Lower leg skin (tissue), 4 donors: ENCODE data around the gene NXPH3. TPM values are rescaled to one million over a fixed set of nuclear protein-coding genes. Genes with fewer than 3 reads are reported as not detected.
A peak's percentile ranks its signal among the peaks of the same experiment; 100 is the strongest.

Experiments
- DNase-seq, 2 donors: peaks; one replicate each; pipeline ENCODE4 v3.0.0-alpha.2; 2019; ENCODE audit warnings: low spot score in 2 of 2
- H3K4me3 ChIP-seq: fragments of 200-600 bp; sonication (generic); 2 replicates; pipeline ENCODE4 v1.5.1; 2017; ENCODE audit warnings: mild to moderate bottlenecking, low read depth; ENCODE audit not compliant: poor library complexity, severe bottlenecking
- CTCF ChIP-seq, 3 donors: fragments of 450-650 bp; IDR thresholded peaks; one replicate each; pipeline ENCODE4 v1.5.1; 2016; ENCODE audit warnings: antibody characterized with exemption in 3 of 3, mild to moderate bottlenecking in 3 of 3, moderate library complexity in 2 of 3
- POLR2A ChIP-seq, 2 donors: fragments of 450-650 bp; IDR thresholded peaks; one replicate each; pipeline ENCODE4 v1.6.1; 2016 to 2017; ENCODE audit warnings: antibody characterized with exemption in 2 of 2, mild to moderate bottlenecking in 1 of 2, moderate library complexity in 1 of 2
- WGBS, 2 donors: methylation state at CpG; one replicate each; pipeline ENCODE4 v1.1.5; 2018; 5-methylcytosine and 5-hydroxymethylcytosine counted together
- intact Hi-C: fragments of 100-400 bp; cut with DNase I; formaldehyde crosslinking; loops from one replicate; pipeline ENCODE4 v1.15.0; 2023; ENCODE audit warnings: low total_unique reads
- total RNA-seq, 4 donors: library from RNA; depleted of rRNA; stranded (reverse); fragments of >200 nt; gene quantifications; one replicate each; pipeline ENCODE4 v1.1.0, GENCODE V29; 2016

The NXPH3 gene
- total RNA-seq, 4 donors from 2014 or later, result 0.34 to 6.6 (median 2.7) TPM

GRCh38 chr17:49572806-49573420, 2.8 kb upstream of the NXPH3 start:
- TF ChIP-seq POLR2A (IDR thresholded peaks at IDR 0.05) (no peak), CTCF (IDR thresholded peaks at IDR 0.05) (no peak)
- no peak for DNase-seq
- intact Hi-C loops, result loop anchor here (5.0 kb wide), 1 partner anchor 424 kb away; the partner anchor contains the start of gene DLX3
- no peak overlapping the region for H3K4me3 ChIP-seq
- WGBS, 2 donors, result 87 to 93% methylated on average over 6 of the region's 6 CpGs

GRCh38 chr17:49573510-49574322, 2.0 kb upstream of the NXPH3 start:
- 58 to 60% methylated on average over 15 of the region's 15 CpGs for WGBS, 2 donors
- H3K4me3 ChIP-seq, result no peak overlapping the region
- no peak for DNase-seq
- TF ChIP-seq CTCF (IDR thresholded peaks at IDR 0.05), result no peak
- no peak for TF ChIP-seq POLR2A (IDR thresholded peaks at IDR 0.05)
- intact Hi-C loops, result loop anchor here (5.0 kb wide), 1 partner anchor 424 kb away; the partner anchor contains the start of gene DLX3

- TF ChIP-seq POLR2A (IDR thresholded peaks at IDR 0.05) (no peak), CTCF (IDR thresholded peaks at IDR 0.05) (no peak)
- DNase-seq, result no peak
- intact Hi-C loops, result loop anchor here (5.0 kb wide), 1 partner anchor 423 kb away; the partner anchor contains the start of gene DLX3
- H3K4me3 ChIP-seq, result no peak overlapping the region
- WGBS, 2 donors, result 57 to 59% methylated on average over 5 to 13 of the region's 13 CpGs
Measured at GRCh38 chr17:49574323-49574781, 1.3 kb upstream of the NXPH3 start.

- 10 to 22% methylated on average over 14 to 29 of the region's 29 CpGs for WGBS, 2 donors
- intact Hi-C loops, result loop anchor here (5.0 kb wide), 1 partner anchor 422 kb away; the partner anchor contains the start of gene DLX3
- no peak overlapping the region for H3K4me3 ChIP-seq
- TF ChIP-seq POLR2A (IDR thresholded peaks at IDR 0.05) (no peak), CTCF (IDR thresholded peaks at IDR 0.05) (no peak)
- DNase-seq, result no peak
Measured at GRCh38 chr17:49574945-49575678, 559 bp upstream of the NXPH3 start.

- DNase-seq, result no peak
- H3K4me3 ChIP-seq, result peak overlapping the region; percentile 53
- intact Hi-C loops, result no loop called here
- WGBS, 2 donors, result 1 to 2% methylated on average over 39 to 63 of the region's 68 CpGs
- no peak for TF ChIP-seq POLR2A (IDR thresholded peaks at IDR 0.05)
- TF ChIP-seq CTCF (IDR thresholded peaks at IDR 0.05), result no peak
Measured at GRCh38 chr17:49576088-49576916, 631 bp downstream of the NXPH3 start.
